Sigmoid colon (tissue), 4 donors: ENCODE data around the gene OR5B12.

Source experiments
- CTCF ChIP-seq, 4 experiments: fragments of 450-650 bp in 3 of 4; fragments of 200-600 bp in 1 of 4; IDR thresholded peaks; one replicate each; pipeline ENCODE4 v1.5.1; 2016 to 2019; ENCODE audit warnings: antibody characterized with exemption in 4 of 4, mild to moderate bottlenecking in 3 of 4, moderate library complexity in 2 of 4
- EP300 ChIP-seq, 4 donors: sonication (generic); formaldehyde crosslinking; IDR thresholded peaks; one replicate each; pipeline ENCODE4 v1.6.1; 2017; ENCODE audit warnings: antibody characterized with exemption in 4 of 4
- POLR2A ChIP-seq, 2 donors: fragments of 450-650 bp; IDR thresholded peaks; one replicate each; pipeline ENCODE4 v1.6.1; 2016; ENCODE audit warnings: antibody characterized with exemption in 2 of 2, mild to moderate bottlenecking in 2 of 2, moderate library complexity in 2 of 2
- POLR2AphosphoS5 ChIP-seq, 4 donors: sonication (generic); formaldehyde crosslinking; IDR thresholded peaks; one replicate each; pipeline ENCODE4 v1.6.1; 2017; ENCODE audit warnings: antibody characterized with exemption in 4 of 4

GRCh38 chr11:58485961-58486360 is 43.9 kb upstream of the OR5B12 start:
- TF ChIP-seq POLR2AphosphoS5 (IDR thresholded peaks at IDR 0.05) (no peak), CTCF (IDR thresholded peaks at IDR 0.05) (no peak), POLR2A (IDR thresholded peaks at IDR 0.05) (no peak), EP300 (IDR thresholded peaks at IDR 0.05) (no peak)
